WTC11 (cell line): Measurements from ENCODE around the gene POLR2L. TPM values are rescaled to one million over a fixed set of nuclear protein-coding genes. Genes with fewer than 3 reads are reported as not detected.

Experiments
- ATAC-seq: fragments of 200-7000 bp; cut with Tn5 transposase; 2 replicates; pipeline ENCODE4 v1.10.0; 2021; ENCODE audit warnings: mild to moderate bottlenecking, moderate library complexity
- CTCF ChIA-PET: fragments of 300-600 bp; sonication (Branson Sonifier 250); formaldehyde crosslinking; loops from one replicate; lab custom pipeline; 2021; ENCODE audit warnings: antibody characterized with exemption; lab: Charles Lee
- POLR2A ChIA-PET: fragments of 350-600 bp; sonication (Branson Sonifier 250); formaldehyde crosslinking; loops from one replicate; lab custom pipeline; 2021; ENCODE audit warnings: antibody characterized with exemption; lab: Charles Lee
- DNase-seq: peaks from one replicate; pipeline ENCODE4 v3.0.0; 2021; ENCODE audit warnings: low spot score
- H3K27ac Mint-ChIP-seq: 2 replicates; pipeline ENCODE4 v1.8.0; 2021; ENCODE audit warnings: mixed read lengths
- H3K27me3 Mint-ChIP-seq: 2 replicates; pipeline ENCODE4 v1.8.0; 2021; ENCODE audit warnings: low read depth, mild to moderate bottlenecking, moderate library complexity, mixed read lengths
- H3K36me3 Mint-ChIP-seq: 2 replicates; pipeline ENCODE4 v1.8.0; 2021; ENCODE audit warnings: mixed read lengths
- H3K4me1 Mint-ChIP-seq: 2 replicates; pipeline ENCODE4 v1.8.0; 2022; ENCODE audit warnings: mixed read lengths
- H3K4me3 Mint-ChIP-seq: 2 replicates; pipeline ENCODE4 v1.8.0; 2021; ENCODE audit warnings: mild to moderate bottlenecking, moderate library complexity, mixed read lengths
- H3K9me3 Mint-ChIP-seq: 2 replicates; pipeline ENCODE4 v1.8.0; 2021; ENCODE audit warnings: mixed read lengths
- E2F1 ChIP-seq: sonication (generic); formaldehyde crosslinking; IDR thresholded peaks from 2 replicates; pipeline ENCODE4 v1.8.0; 2022; ENCODE audit warnings: mild to moderate bottlenecking, missing genetic modification reagents
- FOXJ3 ChIP-seq: sonication (generic); formaldehyde crosslinking; IDR thresholded peaks from 2 replicates; pipeline ENCODE4 v1.9.0; 2021; ENCODE audit warnings: missing genetic modification reagents, mild to moderate bottlenecking, borderline replicate concordance
- GRHL2 ChIP-seq: fragments of 250-450 bp; sonication (Bioruptor Pico); IDR thresholded peaks from 2 replicates; pipeline ENCODE4 v1.8.0; 2022; ENCODE audit warnings: mild to moderate bottlenecking, moderate library complexity; ENCODE audit not compliant: insufficient replicate concordance, severe bottlenecking
- IRF1 ChIP-seq: sonication (generic); formaldehyde crosslinking; IDR thresholded peaks from 2 replicates; pipeline ENCODE4 v1.8.0; 2023; ENCODE audit warnings: missing genetic modification reagents
- JAZF1 ChIP-seq: fragments of 250-450 bp; sonication (Bioruptor Pico); IDR thresholded peaks from 2 replicates; pipeline ENCODE4 v1.9.0; 2021; ENCODE audit warnings: moderate library complexity, mild to moderate bottlenecking, inconsistent platforms
- KAT7 ChIP-seq: sonication (generic); formaldehyde crosslinking; IDR thresholded peaks from 2 replicates; pipeline ENCODE4 v1.8.1; 2023; ENCODE audit warnings: missing genetic modification reagents, mild to moderate bottlenecking, borderline replicate concordance
- MXD4 ChIP-seq: fragments of 250-450 bp; sonication (Bioruptor Pico); IDR thresholded peaks from 2 replicates; pipeline ENCODE4 v1.8.0; 2021; ENCODE audit warnings: mild to moderate bottlenecking, moderate library complexity, borderline replicate concordance
- NFYB ChIP-seq: sonication (generic); formaldehyde crosslinking; conservative IDR thresholded peaks from 2 replicates; pipeline ENCODE4 v1.8.0; 2022; ENCODE audit warnings: low read depth, missing genetic modification reagents
- NR3C1 ChIP-seq: sonication (generic); formaldehyde crosslinking; conservative IDR thresholded peaks from 2 replicates; pipeline ENCODE4 v1.8.1; 2023; ENCODE audit warnings: low read depth, mild to moderate bottlenecking, missing genetic modification reagents
- SMAD3 ChIP-seq: sonication (generic); formaldehyde crosslinking; IDR thresholded peaks from 2 replicates; pipeline ENCODE4 v1.8.0; 2022; ENCODE audit warnings: missing genetic modification reagents, mild to moderate bottlenecking, borderline replicate concordance
- TEAD1 ChIP-seq: sonication (generic); formaldehyde crosslinking; IDR thresholded peaks from 2 replicates; pipeline ENCODE4 v1.8.0; 2022; ENCODE audit warnings: mild to moderate bottlenecking, missing genetic modification reagents
- TEAD4 ChIP-seq: sonication (generic); formaldehyde crosslinking; IDR thresholded peaks from 2 replicates; pipeline ENCODE4 v1.8.0; 2022; ENCODE audit warnings: mild to moderate bottlenecking, missing genetic modification reagents
- ZNF138 ChIP-seq: sonication (generic); formaldehyde crosslinking; conservative IDR thresholded peaks from 2 replicates; pipeline ENCODE4 v1.8.1; 2022; ENCODE audit warnings: mild to moderate bottlenecking, moderate library complexity, missing genetic modification reagents
- ZNF263 ChIP-seq: sonication (generic); formaldehyde crosslinking; IDR thresholded peaks from 2 replicates; pipeline ENCODE4 v1.8.1; 2022; ENCODE audit warnings: low read depth, mild to moderate bottlenecking, moderate library complexity, missing genetic modification reagents
- ZNF317 ChIP-seq: sonication (generic); formaldehyde crosslinking; IDR thresholded peaks from 2 replicates; pipeline ENCODE4 v1.8.1; 2023; ENCODE audit warnings: low read depth, mild to moderate bottlenecking, moderate library complexity, missing genetic modification reagents, borderline replicate concordance
- ZNF423 ChIP-seq: fragments of 250-450 bp; sonication (Bioruptor Pico); IDR thresholded peaks from 2 replicates; pipeline ENCODE4 v2.1.2; 2022; ENCODE audit warnings: mild to moderate bottlenecking, moderate library complexity
- ZNF532 ChIP-seq: fragments of 250-450 bp; sonication (Bioruptor Pico); IDR thresholded peaks from 2 replicates; pipeline ENCODE4 v1.9.0; 2021; ENCODE audit warnings: mild to moderate bottlenecking, borderline replicate concordance
- ZNF671 ChIP-seq: fragments of 250-450 bp; sonication (Bioruptor Pico); IDR thresholded peaks from 2 replicates; pipeline ENCODE4 v1.8.0; 2021; ENCODE audit warnings: mild to moderate bottlenecking
- ZSCAN18 ChIP-seq: fragments of 250-450 bp; sonication (Bioruptor Pico); IDR thresholded peaks from 2 replicates; pipeline ENCODE4 v2.1.2; 2022; ENCODE audit warnings: mild to moderate bottlenecking, moderate library complexity
- total RNA-seq: library from RNA; stranded (reverse); gene quantifications from 3 replicates; pipeline ENCODE4 v1.2.3, GENCODE V29; 2021

POLR2L gene
- total RNA-seq, 1 experiment from 2014 or later = 152 TPM

GRCh38 chr11:886568-886967, 44.2 kb upstream of the POLR2L start (continued):
- no peak for TF ChIP-seq ZSCAN18
- TF ChIP-seq, all 79 proteins: peak for 0

GRCh38 chr11:884578-885070, 42.3 kb upstream of the POLR2L start:
- no peak for ATAC-seq
- ChIA-PET POLR2A (interaction anchor here (0.5 kb wide), 1 partner anchor 229 kb away, joined by 5 read pairs; no protein-coding TSS in a partner anchor), CTCF (interaction anchor here (0.7 to 0.8 kb wide), 2 partner anchors 12 to 13 kb away, joined by 3 read pairs; no protein-coding TSS in a partner anchor)
- DNase-seq = no peak
- Mint-ChIP-seq H3K4me1 (no peaks in the 10 kb centered on the region), H3K36me3 (peaks cover 34% of the 10 kb centered on the region), H3K27me3 (no peaks in the 10 kb centered on the region), H3K4me3 (no peak overlapping the region), H3K9me3 (no peaks in the 10 kb centered on the region), H3K27ac (no peak overlapping the region)
- no peak for TF ChIP-seq KAT7 (CRISPR knock-in tag)
- no peak for TF ChIP-seq FOXJ3
- no peak for TF ChIP-seq GRHL2 (CRISPR knock-in tag)
- no peak for TF ChIP-seq TEAD4 (CRISPR knock-in tag)
- TF ChIP-seq ZNF138 = no peak
- no peak for TF ChIP-seq TEAD1 (CRISPR knock-in tag)
- no peak for TF ChIP-seq ZNF423

- Mint-ChIP-seq H3K36me3 (peaks cover 37% of the 10 kb centered on the region), H3K4me1 (no peaks in the 10 kb centered on the region), H3K9me3 (no peaks in the 10 kb centered on the region), H3K27ac (no peak overlapping the region), H3K27me3 (no peaks in the 10 kb centered on the region), H3K4me3 (no peak overlapping the region)
- POLR2A ChIA-PET = no interaction called here
- TF ChIP-seq IRF1 (CRISPR knock-in tag) (no peak), ZNF671 (CRISPR knock-in tag) (no peak), ZNF317 (CRISPR knock-in tag) (no peak), JAZF1 (CRISPR knock-in tag) (no peak), ZNF263 (CRISPR knock-in tag) (no peak), NFYB (CRISPR knock-in tag) (no peak), MXD4 (no peak), GRHL2 (CRISPR knock-in tag) (no peak), E2F1 (CRISPR knock-in tag) (no peak), TEAD1 (CRISPR knock-in tag) (no peak), NR3C1 (CRISPR knock-in tag) (no peak), ZNF532 (CRISPR knock-in tag) (no peak), SMAD3 (CRISPR knock-in tag) (no peak)
- CTCF ChIA-PET = interaction anchor here (0.8 kb wide), 1 partner anchor 14 kb away, joined by 3 read pairs; no protein-coding TSS in a partner anchor
- DNase-seq = no peak
- ATAC-seq = no peak
Observed at GRCh38 chr11:883527-883926, 41.2 kb upstream of the POLR2L start.
